H9 (cell line): ENCODE results near the gene OPN1SW. TPM values are rescaled to one million over a fixed set of nuclear protein-coding genes. Genes with fewer than 3 reads are reported as not detected.

ENCODE experiments used
- DNase-seq: peaks from one replicate; pipeline ENCODE4 v3.0.0-alpha.2; 2017
- H2AFZ ChIP-seq: one replicate; pipeline ENCODE4 v1.6.1; 2013; ENCODE audit warnings: mild to moderate bottlenecking, low read length, control low read depth, moderate library complexity
- H2AK5ac ChIP-seq: 2 replicates; pipeline ENCODE4 v1.6.1; 2013; ENCODE audit warnings: low read length, control low read depth, mixed read lengths; ENCODE audit not compliant: insufficient read length
- H2BK120ac ChIP-seq: one replicate; pipeline ENCODE4 v1.6.1; 2013; ENCODE audit warnings: low read depth, mild to moderate bottlenecking, low read length, control low read depth, inconsistent platforms; ENCODE audit not compliant: poor library complexity, severe bottlenecking
- H2BK12ac ChIP-seq: 2 replicates; pipeline ENCODE4 v1.6.1; 2013; ENCODE audit warnings: low read length, control low read depth, mixed read lengths, low read depth; ENCODE audit not compliant: insufficient read length
- H2BK15ac ChIP-seq: 2 replicates; pipeline ENCODE4 v1.6.1; 2013; ENCODE audit warnings: low read depth, low read length, control low read depth
- H2BK20ac ChIP-seq: one replicate; pipeline ENCODE4 v1.6.1; 2013; ENCODE audit warnings: low read depth, mild to moderate bottlenecking, low read length, control low read depth, inconsistent platforms; ENCODE audit not compliant: poor library complexity, severe bottlenecking
- H2BK5ac ChIP-seq: 2 replicates; pipeline ENCODE4 v1.6.1; 2013; ENCODE audit warnings: low read length, control low read depth, mixed read lengths; ENCODE audit not compliant: insufficient read length
- H3K14ac ChIP-seq: 2 replicates; pipeline ENCODE4 v1.6.1; 2013; ENCODE audit warnings: low read length, control low read depth; ENCODE audit not compliant: insufficient read depth
- H3K18ac ChIP-seq: 2 replicates; pipeline ENCODE4 v1.6.1; 2013; ENCODE audit warnings: low read depth, mild to moderate bottlenecking, mixed read lengths, low read length, control low read depth; ENCODE audit not compliant: insufficient read length
- H3K23ac ChIP-seq: 2 replicates; pipeline ENCODE4 v1.6.1; 2013; ENCODE audit warnings: low read length, control low read depth, mixed read lengths, low read depth; ENCODE audit not compliant: insufficient read length
- H3K23me2 ChIP-seq: 2 replicates; pipeline ENCODE4 v1.6.1; 2013; ENCODE audit warnings: low read depth, mild to moderate bottlenecking, mixed read lengths, low read length, control low read depth; ENCODE audit not compliant: insufficient read length, poor library complexity, severe bottlenecking
- H3K27ac ChIP-seq: 2 replicates; pipeline ENCODE4 v1.5.1; 2013; ENCODE audit warnings: low read length, control low read depth, mixed read lengths, low read depth; ENCODE audit not compliant: insufficient read length
- H3K27me3 ChIP-seq: 2 replicates; pipeline ENCODE4 v1.6.1; 2013; ENCODE audit warnings: low read length, control low read depth, inconsistent platforms; ENCODE audit not compliant: insufficient read depth
- H3K4ac ChIP-seq: 2 replicates; pipeline ENCODE4 v1.6.1; 2013; ENCODE audit warnings: low read depth, mild to moderate bottlenecking, control low read depth, inconsistent platforms, low read length, moderate library complexity
- H3K4me1 ChIP-seq: 2 replicates; pipeline ENCODE4 v1.6.1; 2013; ENCODE audit warnings: low read length, control low read depth, inconsistent platforms; ENCODE audit not compliant: insufficient read depth
- H3K4me2 ChIP-seq: 2 replicates; pipeline ENCODE4 v1.6.1; 2013; ENCODE audit warnings: low read length, control low read depth, mixed read lengths; ENCODE audit not compliant: insufficient read length, insufficient read depth
- H3K56ac ChIP-seq: 2 replicates; pipeline ENCODE4 v1.6.1; 2013; ENCODE audit warnings: low read depth, mild to moderate bottlenecking, mixed read lengths, low read length, control low read depth; ENCODE audit not compliant: insufficient read length
- H3K79me1 ChIP-seq: 2 replicates; pipeline ENCODE4 v1.6.1; 2013; ENCODE audit warnings: low read depth, mild to moderate bottlenecking, moderate library complexity, low read length, control low read depth, inconsistent platforms; ENCODE audit not compliant: insufficient read depth, poor library complexity, severe bottlenecking
- H3K79me2 ChIP-seq: 2 replicates; pipeline ENCODE4 v1.6.1; 2013; ENCODE audit warnings: low read length, control low read depth, inconsistent platforms; ENCODE audit not compliant: insufficient read depth
- H3K9ac ChIP-seq: 2 replicates; pipeline ENCODE4 v1.6.1; 2013; ENCODE audit warnings: low read length, control low read depth, mixed read lengths; ENCODE audit not compliant: insufficient read length; ENCODE audit errors: extremely low read depth
- H3K9me3 ChIP-seq: one replicate; pipeline ENCODE4 v1.6.1; 2013; ENCODE audit warnings: low read depth, low read length, inconsistent platforms; ENCODE audit not compliant: control insufficient read depth
- H3T11ph ChIP-seq: one replicate; pipeline ENCODE4 v1.6.1; 2013; ENCODE audit warnings: mild to moderate bottlenecking, low read length, control low read depth, inconsistent platforms
- H4K20me1 ChIP-seq: one replicate; pipeline ENCODE4 v1.6.1; 2013; ENCODE audit not compliant: control insufficient read depth, insufficient read length, insufficient read depth
- H4K5ac ChIP-seq: 2 replicates; pipeline ENCODE4 v1.6.1; 2013; ENCODE audit warnings: low read depth, mild to moderate bottlenecking, mixed read lengths, low read length, control low read depth; ENCODE audit not compliant: insufficient read length
- H4K8ac ChIP-seq: replicated peaks from 2 replicates; pipeline ENCODE4 v1.6.1; 2013; ENCODE audit warnings: low read length, control low read depth, mixed read lengths, low read depth; ENCODE audit not compliant: insufficient read length
- H4K91ac ChIP-seq: 2 replicates; pipeline ENCODE4 v1.6.1; 2013; ENCODE audit warnings: low read depth, mild to moderate bottlenecking, moderate library complexity, mixed read lengths, low read length, control low read depth; ENCODE audit not compliant: insufficient read length
- H3K27ac Mint-ChIP-seq, 3 experiments: 2 replicates in 2 of 3; 3 replicates in 1 of 3; pipeline ENCODE4 v1.8.0; 2020 to 2021; ENCODE audit warnings: mixed read lengths in 3 of 3, mild to moderate bottlenecking in 1 of 3, moderate library complexity in 1 of 3
- H3K27me3 Mint-ChIP-seq: 2 replicates; pipeline ENCODE4 v1.8.0; 2021; ENCODE audit warnings: low read depth, mild to moderate bottlenecking, moderate library complexity, mixed read lengths
- H3K36me3 Mint-ChIP-seq, 3 experiments: 2 replicates in 2 of 3; 3 replicates in 1 of 3; pipeline ENCODE4 v1.8.0; 2020 to 2021; ENCODE audit warnings: low read depth in 3 of 3, mixed read lengths in 3 of 3; ENCODE audit not compliant: insufficient read depth in 1 of 3
- H3K4me1 Mint-ChIP-seq, 2 experiments: 2 replicates each; pipeline ENCODE4 v1.8.0; 2020; ENCODE audit warnings: mixed read lengths in 2 of 2
- H3K4me3 Mint-ChIP-seq, 2 experiments: 2 replicates in 1 of 2; 3 replicates in 1 of 2; pipeline ENCODE4 v1.8.0; 2020 to 2021; ENCODE audit warnings: mild to moderate bottlenecking in 2 of 2, mixed read lengths in 2 of 2, moderate library complexity in 1 of 2
- H3K9me3 Mint-ChIP-seq, 2 experiments: 2 replicates in 1 of 2; 3 replicates in 1 of 2; pipeline ENCODE4 v1.8.0; 2020; ENCODE audit warnings: mild to moderate bottlenecking in 2 of 2, mixed read lengths in 2 of 2, moderate library complexity in 1 of 2
- WGBS: extraction: QIAGEN DNeasy Blood & Tissue Kit; methylation state at CpG from one replicate; pipeline ENCODE4 v1.1.7; 2013; ENCODE audit warnings: missing lambda C conversion rate, low lambda C conversion rate, mixed read lengths; ENCODE audit not compliant: insufficient read length; ENCODE audit errors: extremely low coverage; 5-methylcytosine and 5-hydroxymethylcytosine counted together
- total RNA-seq: library from RNA; stranded (reverse); gene quantifications from 2 replicates; pipeline ENCODE4 v1.2.1, GENCODE V29; 2021
- TF ChIP-seq, protein P1 (sequence below): fragments of 200-600 bp; sonication (generic); conservative IDR thresholded peaks from 3 replicates; pipeline ENCODE4 v1.8.0; 2021; ENCODE audit warnings: antibody characterized with exemption, mild to moderate bottlenecking

OPN1SW gene
- total RNA-seq, 1 experiment from 2014 or later = not detected

DNA sequence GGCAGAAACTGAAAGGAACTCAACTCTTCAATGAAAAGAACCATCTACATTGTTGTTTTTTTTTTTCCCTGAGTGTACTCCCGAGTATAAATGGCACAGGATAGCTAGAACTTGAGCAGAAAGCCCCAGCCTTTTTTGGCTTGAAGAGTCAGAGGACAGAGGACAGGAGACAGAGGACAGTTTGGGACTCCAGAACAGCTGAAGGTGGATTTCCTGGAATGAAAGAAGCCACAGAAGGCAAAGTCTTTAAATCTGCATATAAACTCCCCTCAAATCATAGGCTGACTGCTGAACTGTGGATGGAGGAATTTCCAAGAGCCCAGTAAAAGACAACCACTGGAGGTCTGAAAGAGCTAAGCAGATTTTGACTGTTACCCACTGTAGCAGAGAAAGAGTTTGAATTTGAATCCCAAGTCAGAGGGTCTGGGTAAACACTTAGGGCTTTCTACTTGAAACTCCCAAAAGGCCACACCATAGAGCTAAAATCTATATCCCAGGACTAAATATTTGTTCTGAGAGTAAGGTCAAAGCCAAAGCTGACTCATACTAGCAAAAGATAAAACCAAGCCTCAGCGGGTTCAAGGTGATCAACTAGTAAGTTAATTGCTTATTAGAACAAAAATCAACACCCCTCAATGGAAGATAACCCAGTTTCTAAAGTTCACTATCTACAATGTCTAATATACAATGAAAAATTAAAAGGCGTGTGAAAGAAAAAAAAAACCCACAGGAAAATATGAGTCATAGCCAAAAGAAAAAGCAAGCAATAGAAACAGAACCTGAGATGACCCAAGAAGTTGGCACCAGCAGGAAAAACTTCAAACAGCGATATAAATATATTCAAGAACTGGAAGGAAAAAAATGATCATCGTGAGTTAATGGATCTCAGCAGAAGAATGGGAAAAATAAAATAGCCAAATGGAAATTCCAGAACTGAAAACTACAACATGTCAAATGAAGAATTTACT, 1.8 kb upstream of the OPN1SW start:
- no peak overlapping the region for H2BK5ac ChIP-seq
- H2AFZ ChIP-seq = no peak overlapping the region
- H3K4me1 ChIP-seq = 0 out of 2 replicates have a peak, but pooled peaks cover 1% of the 10 kb centered on the region
- H2BK15ac ChIP-seq = no peak overlapping the region
- H3K9me3 ChIP-seq = no peaks in the 10 kb centered on the region
- no peak overlapping the region for H2AK5ac ChIP-seq
- H3K23ac ChIP-seq = no peak overlapping the region
- H3K27me3 ChIP-seq = no peaks in the 10 kb centered on the region
- no peaks in the 10 kb centered on the region for H4K20me1 ChIP-seq
- H4K91ac ChIP-seq = no peak overlapping the region
- no peak overlapping the region for H3K27ac ChIP-seq
- no peak overlapping the region for H3K4ac ChIP-seq
- Mint-ChIP-seq H3K4me1 (peaks cover 2 to 10% of the 10 kb centered on the region in 2 experiments; a peak in 3 of 4 replicates), H3K4me3 (no peak overlapping the region), H3K9me3 (peaks cover 13 to 14% of the 10 kb centered on the region in 2 experiments), H3K27ac (no peak overlapping the region), H3K36me3 (peaks cover 14 to 17% (median 16%) of the 10 kb centered on the region in 3 experiments), H3K27me3 (peaks cover 12% of the 10 kb centered on the region)
- TF ChIP-seq, protein P1, sequence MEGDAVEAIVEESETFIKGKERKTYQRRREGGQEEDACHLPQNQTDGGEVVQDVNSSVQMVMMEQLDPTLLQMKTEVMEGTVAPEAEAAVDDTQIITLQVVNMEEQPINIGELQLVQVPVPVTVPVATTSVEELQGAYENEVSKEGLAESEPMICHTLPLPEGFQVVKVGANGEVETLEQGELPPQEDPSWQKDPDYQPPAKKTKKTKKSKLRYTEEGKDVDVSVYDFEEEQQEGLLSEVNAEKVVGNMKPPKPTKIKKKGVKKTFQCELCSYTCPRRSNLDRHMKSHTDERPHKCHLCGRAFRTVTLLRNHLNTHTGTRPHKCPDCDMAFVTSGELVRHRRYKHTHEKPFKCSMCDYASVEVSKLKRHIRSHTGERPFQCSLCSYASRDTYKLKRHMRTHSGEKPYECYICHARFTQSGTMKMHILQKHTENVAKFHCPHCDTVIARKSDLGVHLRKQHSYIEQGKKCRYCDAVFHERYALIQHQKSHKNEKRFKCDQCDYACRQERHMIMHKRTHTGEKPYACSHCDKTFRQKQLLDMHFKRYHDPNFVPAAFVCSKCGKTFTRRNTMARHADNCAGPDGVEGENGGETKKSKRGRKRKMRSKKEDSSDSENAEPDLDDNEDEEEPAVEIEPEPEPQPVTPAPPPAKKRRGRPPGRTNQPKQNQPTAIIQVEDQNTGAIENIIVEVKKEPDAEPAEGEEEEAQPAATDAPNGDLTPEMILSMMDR = no peak
- H3K14ac ChIP-seq = no peak overlapping the region
- H3K56ac ChIP-seq = no peak overlapping the region
- no peak overlapping the region for H3T11ph ChIP-seq
- H2BK120ac ChIP-seq = no peak overlapping the region
- H3K18ac ChIP-seq = no peak overlapping the region
- H2BK12ac ChIP-seq = no peak overlapping the region
- no peak overlapping the region for H3K4me2 ChIP-seq
- no peaks in the 10 kb centered on the region for H3K23me2 ChIP-seq
- no peak overlapping the region for H4K8ac ChIP-seq
- H4K5ac ChIP-seq = no peak overlapping the region
- H2BK20ac ChIP-seq = no peak overlapping the region
- H3K79me2 ChIP-seq = no peaks in the 10 kb centered on the region
- no peak for DNase-seq
- H3K9ac ChIP-seq = no peak overlapping the region
- no peaks in the 10 kb centered on the region for H3K79me1 ChIP-seq
- no CpG with 5 or more reads among the region's 5 CpGs for WGBS
